Measurements from ENCODE around the gene ZKSCAN2. TPM values are rescaled to one million over a fixed set of nuclear protein-coding genes. Genes with fewer than 3 reads are reported as not detected.

The ZKSCAN2 gene
- 8.8 and 8.9 TPM in 2 replicates for total RNA-seq

GRCh38 chr16:25257470-25257955 is at the start of gene ZKSCAN2:
ZKSCAN2 (minus strand) TSS chr16:25257845; CDS start chr16:25257127, 718 bp downstream.

Other genes starting within 250 kb of the ZKSCAN2 start
- 57.5 and 58.9 TPM in 2 replicates for gene ARHGAP17, start 242.5 kb downstream of the ZKSCAN2 start, total RNA-seq
- 21.6 and 28.7 TPM in 2 replicates for gene LCMT1, start 146.1 kb downstream of the ZKSCAN2 start, total RNA-seq
- gene AQP8, start 40.9 kb downstream of the ZKSCAN2 start, total RNA-seq = not detected in 2 replicates

All from vein endothelial cell (primary cell).